ENCODE data around the gene UST.

UST gene, protein sequence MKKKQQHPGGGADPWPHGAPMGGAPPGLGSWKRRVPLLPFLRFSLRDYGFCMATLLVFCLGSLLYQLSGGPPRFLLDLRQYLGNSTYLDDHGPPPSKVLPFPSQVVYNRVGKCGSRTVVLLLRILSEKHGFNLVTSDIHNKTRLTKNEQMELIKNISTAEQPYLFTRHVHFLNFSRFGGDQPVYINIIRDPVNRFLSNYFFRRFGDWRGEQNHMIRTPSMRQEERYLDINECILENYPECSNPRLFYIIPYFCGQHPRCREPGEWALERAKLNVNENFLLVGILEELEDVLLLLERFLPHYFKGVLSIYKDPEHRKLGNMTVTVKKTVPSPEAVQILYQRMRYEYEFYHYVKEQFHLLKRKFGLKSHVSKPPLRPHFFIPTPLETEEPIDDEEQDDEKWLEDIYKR

DNA sequence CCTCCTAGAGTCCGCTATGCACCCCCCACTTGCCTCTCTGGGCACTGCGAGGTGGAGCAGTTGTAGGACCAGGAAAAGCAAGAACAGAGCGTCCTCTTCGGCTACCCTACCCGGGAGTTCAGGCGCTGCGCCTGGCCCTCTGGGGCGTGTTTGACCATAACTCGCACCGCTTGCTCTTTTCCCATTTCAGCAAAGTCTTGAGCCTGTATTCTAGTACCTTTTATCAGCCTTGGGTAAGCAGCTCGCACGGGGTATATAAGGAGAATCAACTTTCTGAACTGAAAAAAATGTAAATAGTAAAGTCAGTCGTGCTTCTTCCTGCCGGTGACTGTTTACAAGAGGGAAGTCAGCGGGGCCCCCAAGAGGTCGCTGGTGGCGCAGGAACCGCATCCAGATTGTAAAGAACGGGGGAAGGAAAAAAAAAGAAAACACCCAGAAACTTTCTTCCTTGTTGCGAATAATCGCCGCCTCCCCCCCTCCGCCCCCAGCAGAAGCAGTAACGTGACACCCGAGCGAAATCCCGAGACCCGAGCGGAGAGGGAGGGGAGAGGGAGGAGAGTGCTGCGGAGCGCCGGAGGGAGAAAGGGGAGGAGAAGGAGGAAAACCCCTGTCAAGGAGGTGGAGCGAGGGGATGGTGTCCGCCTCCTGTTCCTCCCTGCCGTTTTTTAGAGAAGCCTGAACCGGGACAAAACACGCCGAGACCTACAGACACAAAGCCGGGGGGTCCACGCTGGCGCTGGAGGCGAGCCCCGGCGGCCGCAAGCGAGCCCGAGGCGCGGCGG is at the start of gene UST:
Gene UST (plus strand): TSS at position 668 of the 782 bp plus-strand sequence. CDS start 401 bp downstream, outside the sequence.
- peak; percentile 39 for DNase-seq (ENCODE audit: low spot score)

DNA sequence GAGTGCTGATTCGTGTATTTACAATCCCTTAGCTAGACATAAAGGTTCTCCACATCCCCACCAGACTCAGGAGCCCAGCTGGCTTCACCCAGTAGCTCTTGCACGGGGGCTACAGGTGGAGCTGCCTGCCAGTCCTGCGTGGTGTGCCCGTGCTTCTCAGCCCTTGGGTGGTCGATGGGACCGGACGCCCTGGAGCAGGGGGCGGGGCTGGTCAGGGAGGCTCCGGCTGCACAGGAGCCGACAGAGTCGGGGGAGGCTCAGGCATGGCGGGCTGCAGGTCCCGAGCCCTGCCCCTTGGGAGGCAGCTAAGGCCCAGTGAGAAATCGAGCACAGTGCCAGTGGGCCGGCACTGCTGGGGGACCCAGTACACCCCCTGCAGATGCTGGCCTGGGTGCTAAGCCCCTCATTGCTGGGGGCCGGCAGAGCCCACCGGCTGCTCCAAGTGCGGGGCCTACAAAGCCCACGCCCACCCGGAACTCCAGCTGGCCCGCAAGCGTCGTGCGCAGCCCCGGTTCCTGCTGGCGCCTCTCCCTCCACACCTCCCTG is 48.9 kb upstream of the UST start:
- DNase-seq (ENCODE audit: low spot score), result no peak

DNA sequence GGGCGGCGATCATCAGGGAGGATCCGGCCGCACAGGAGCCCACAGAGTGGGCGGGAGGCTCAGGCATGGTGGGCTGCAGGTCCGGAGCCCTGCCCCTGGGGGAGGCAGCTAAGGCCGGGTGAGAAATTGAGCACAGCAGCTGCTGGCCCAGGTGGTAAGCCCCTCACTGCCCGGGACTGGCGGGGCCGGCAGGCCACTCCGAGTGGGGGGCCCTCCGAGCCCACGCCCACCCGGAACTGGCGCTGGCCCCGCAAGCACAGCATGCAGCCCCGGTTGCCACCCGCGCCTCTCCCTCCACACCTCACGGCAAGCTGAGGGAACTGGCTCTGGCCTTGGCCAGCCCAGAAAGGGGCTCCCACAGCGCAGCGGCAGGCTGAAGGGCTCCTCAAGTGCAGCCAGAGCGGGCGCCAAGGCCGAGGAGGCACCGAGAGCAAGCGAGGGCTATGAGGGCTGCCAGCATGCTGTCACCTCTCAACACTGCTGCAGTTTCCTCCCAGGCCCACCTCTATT is 48.1 kb upstream of the UST start:
- no peak for DNase-seq (ENCODE audit: low spot score)

DNA sequence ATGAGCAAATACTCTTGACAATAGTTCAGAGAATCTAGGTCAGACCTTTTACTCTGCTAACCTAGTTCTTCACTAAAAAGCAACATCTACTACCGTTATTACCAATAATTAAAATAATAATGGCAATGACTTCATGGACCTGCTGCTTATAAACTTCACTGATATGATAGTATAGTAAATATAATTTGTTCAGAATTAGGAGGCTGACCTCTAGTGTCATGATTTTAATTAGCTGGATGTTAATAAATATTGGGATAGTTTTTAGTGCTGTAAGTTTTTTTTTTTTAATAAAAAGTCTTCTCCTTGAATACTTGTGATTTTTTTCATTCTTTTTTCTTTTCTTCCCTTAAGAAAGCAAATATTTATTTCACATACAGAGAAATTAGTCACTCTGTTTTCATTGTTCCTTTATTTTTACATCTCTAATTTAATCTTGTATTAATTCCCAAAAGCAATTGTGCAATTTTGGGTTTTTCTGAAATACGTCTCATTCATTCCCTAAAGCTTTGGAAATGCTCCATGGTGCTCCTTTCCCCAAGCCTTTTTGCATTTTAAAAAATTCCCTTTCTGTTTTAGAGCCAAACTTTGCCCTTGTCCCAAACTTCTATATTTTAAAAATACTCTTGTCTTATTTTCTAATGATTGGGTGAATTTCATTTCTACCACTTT is 46.6 kb upstream of the UST start:
- no peak for DNase-seq (ENCODE audit: low spot score)

DNA sequence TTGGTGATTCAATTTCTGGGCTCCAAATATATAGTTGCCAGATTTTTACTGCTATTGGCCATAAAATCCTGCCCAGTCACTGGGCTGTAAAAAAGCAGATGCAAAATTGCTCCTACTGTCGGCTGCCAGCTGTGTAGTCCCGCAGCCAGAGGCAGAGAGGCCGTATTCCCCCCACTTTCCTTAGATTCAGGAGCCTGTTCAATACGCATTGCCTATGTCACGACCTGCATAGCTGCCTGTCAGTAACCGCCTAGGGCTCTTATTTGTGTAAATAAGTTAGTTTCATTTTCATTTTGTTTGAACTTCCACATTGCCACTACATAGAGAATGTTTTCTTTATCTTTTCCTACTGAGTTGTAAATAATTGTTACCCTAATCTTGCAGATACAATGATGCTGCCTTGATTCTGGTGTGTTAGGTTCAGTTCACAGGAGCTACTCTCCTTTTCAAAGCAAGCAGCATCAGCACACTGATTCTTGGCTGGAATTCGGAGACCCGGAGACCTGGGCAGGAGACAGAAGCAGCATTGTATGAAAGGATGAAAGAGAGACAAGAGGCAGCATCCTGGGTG is 46.0 kb upstream of the UST start:
- no peak for DNase-seq (ENCODE audit: low spot score)

DNA sequence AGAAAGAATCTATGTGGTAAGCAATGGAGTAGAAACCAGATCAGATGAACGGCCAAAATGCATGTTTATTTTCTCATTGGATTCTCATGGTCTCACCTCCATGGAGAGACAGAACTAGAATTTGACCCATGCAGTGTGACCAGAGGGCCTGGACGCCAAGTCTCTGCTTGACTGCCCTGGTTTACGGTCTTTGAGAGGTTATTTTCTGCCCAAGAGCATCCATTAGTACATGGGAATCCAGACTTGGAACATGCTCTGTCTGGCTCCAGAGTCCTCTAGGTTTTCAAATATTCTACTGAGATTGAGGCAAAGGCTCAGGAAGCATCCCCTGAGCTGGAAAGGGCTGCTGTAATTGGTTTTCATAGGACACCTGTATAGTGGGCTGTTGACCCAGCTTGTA is 45.5 kb upstream of the UST start:
- DNase-seq (ENCODE audit: low spot score), result no peak

DNA sequence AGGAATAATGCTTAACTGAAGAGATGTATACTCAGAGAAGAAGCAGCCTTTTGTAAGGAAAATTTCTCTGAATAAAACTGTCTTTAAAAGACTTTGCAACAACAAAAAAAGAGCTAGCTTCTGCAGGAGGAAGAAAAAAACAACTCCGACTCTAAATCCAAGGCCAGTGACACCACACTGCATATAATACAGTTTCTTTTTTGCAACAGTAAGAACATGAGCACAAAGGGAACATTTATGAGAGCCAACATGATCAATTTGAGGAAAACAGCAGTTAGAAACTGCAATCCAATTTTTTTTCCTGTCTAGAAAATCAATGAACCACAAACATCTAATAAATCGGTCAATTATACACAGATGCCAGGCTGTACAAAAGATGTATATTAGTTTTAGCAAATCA is 42.9 kb upstream of the UST start:
- no peak for DNase-seq (ENCODE audit: low spot score)

DNA sequence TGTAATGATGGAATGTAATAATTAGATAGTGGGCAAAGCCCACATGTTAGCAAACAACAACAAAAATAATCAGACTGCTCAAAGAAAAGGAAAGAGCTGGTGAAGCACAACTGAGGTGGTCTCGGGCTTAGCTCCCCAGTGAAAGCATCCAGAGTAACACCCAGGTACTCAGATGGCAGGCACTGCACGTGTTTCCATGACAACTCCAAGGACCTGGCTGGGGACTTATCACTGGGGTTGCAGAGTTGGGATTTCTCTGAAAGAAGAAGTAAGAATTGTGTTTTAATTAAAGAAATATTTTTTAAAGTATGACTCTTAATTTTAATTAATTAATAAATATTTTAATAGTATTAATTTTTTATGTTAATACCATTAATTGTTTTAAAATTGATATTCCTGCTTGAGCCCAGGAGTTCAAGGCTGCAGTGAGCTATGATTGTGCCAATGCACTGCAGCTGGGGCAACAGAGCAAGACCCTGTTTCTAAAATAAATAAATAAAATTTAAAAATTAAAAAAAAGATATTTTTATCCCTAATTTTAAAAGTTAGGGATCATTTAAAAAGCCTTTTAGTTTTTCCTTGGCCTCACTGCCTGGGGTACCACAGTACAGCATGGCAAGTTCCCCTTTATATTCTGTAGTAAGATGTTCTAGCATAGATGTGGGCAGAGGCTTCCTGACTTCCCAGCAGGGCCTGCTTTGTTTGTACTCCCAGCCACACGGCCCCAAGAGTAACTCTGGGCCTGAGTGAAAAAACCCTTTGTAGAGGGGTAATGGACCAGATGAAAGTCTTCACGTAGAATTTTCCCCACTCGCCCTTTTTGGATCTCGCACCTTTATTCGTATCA is 42.2 kb upstream of the UST start:
- no peak for DNase-seq (ENCODE audit: low spot score)

DNA sequence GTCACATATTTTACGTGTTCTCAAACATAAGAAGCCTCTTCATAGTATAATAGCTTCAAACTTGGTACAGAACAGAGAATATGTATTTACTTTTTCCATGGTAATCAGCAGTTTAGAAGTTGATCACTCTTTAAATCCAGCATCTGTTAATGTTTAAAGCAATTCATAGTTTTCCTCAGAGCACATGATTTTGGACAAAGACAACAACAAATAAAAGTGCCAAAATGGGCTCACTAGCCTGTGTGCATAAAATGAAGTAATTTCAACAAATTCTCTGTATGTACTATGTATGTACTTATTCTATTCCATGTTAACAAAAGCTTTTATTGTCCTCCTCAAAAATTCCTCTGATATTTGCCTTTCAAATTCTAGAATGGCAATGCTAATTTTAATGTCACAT is 38.1 kb upstream of the UST start:
- no peak for DNase-seq (ENCODE audit: low spot score)

DNA sequence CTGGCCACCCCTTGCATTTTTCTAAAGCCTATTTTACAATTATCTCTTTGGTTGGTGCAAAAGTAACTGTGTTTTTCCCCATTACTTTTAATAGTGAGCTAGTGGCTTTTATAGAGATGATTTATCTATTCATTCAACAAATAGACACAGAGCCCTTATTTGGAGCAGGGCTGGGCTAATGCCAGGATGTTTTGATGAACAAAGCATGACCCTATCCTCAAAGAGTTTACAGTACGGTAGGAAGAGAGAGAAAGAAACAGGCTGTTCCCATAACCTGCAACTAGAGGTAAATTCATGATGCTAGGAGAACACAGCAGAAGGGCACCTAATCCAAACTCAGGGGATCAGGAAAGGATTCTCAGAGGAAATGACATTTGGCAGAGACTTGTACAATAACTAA is 37.3 kb upstream of the UST start:
- DNase-seq (ENCODE audit: low spot score), result no peak

DNA sequence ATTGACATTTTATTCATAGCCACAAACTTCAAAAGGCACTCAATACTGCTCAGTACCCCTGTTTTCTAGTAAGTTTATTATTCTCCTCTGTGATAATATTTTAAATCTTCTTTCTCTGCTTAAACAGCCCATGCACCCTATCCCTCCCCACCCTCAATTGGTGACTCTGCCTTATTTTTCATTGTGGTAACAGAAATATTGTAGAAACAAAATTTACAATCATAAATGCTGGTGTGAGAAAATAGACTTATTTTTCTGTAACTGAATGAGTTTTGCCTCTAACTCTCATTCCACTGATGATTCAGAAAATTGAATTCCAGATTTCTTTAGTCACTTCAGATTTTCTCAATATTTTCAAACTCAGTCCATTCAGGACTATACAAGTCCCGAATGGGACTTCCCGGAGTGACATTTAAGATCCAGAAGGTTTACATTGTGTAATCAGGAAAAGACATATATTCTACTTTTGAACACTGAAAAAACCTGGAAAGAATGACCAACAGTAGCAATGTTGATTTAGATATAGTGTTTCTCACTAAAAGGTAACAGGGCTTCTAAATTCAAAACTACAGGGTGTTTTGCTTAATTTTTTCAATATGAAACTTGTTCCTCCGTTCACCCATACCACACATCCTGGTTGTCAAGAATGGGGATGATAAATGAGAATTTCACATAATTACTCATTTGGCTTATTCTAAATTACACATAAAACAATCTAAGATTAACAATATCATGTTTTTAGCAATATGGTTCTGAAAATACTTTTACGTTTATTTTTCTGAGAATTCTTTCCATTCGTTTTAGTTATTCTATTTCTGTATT is 34.8 kb upstream of the UST start:
- DNase-seq (ENCODE audit: low spot score), result no peak

DNA sequence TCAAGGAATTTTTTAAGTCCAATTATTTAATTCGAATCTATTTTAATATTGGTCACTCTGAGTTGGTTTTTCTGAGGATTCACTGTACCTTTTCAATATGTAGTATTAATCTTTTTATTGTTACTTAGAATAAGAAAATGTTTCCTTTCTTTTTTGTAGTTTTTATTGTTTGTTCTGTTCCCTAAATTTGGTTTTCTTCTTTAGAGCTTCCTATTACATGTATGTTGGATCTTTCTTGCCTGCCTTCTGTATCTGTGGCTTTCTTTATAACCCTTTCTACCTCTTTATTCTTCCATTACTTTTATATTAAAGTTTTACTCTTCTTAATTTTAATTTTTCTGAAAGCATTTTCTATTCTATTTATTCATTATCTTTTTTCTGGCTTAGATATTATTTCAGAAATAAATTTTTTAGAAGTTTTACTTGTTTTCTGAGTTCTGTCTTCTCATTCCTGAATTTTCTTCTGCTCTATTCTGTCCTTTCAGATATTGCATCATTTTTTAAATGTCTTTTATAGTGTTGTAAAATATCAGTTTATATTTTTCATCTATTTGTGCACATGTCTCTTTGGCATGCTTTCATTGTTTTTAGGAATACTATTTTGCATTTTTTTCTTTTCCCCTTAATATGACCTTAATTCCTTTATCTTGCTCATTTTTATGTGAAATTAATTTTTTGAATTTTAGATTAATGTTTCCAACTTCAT is 33.6 kb upstream of the UST start:
- no peak for DNase-seq (ENCODE audit: low spot score)

DNA sequence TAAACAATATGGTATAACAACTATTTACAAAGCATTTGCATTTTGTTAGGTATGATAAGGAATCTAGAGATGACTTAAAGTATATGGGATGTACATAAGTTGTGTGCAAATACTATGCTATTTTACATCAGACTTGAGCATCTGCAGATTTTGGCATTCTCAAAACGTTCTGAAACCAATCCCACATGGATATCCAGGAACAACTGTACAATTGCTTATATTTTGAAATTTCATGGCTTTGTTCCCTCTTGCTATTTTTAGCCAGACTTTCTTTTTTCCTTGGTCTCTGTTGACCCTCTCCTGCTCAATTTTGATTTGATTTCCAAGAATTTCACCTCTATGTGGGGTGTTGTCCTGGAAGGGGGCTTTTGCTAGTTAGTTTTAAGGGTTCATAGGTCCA is 32.9 kb upstream of the UST start:
- no peak for DNase-seq (ENCODE audit: low spot score)

DNA sequence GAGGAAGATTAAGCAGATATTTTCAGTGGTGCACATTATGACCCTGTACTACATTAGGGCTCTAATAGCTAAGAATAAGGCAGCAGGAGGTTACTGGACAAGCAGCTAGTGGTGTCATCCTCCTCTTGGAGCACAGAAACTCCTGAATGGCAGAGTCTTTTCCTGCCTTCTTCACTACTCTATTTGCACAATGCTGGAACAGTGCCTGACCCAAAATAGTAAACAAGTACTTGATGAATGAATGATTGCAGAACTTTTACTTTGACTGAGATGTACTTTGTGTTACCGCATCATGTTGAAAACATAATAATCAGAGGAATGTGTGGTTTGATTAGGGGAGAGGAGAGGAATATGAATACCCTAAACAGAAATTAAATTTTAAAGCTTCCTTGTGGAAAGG is 30.0 kb upstream of the UST start:
- DNase-seq (ENCODE audit: low spot score), result no peak

DNA sequence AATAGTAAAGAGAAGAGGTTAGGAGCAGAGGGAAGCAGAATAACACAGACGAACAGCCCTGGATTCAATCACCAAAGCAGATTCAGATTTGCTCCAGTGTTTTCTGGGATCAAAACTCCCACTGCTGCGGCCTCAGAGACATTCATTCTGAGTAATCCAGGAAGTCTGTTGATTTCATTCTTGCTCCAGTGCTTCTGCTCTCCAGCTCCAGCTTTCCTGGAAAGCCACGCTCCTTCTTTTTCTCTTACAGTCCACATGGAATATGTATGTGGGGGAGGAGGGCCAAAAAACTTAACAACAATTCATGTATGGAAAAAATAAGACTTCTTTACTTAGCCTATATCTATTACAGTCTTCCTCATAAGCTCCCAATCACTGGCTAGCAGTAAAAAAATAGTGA is 26.4 kb upstream of the UST start:
- DNase-seq (ENCODE audit: low spot score), result no peak

DNA sequence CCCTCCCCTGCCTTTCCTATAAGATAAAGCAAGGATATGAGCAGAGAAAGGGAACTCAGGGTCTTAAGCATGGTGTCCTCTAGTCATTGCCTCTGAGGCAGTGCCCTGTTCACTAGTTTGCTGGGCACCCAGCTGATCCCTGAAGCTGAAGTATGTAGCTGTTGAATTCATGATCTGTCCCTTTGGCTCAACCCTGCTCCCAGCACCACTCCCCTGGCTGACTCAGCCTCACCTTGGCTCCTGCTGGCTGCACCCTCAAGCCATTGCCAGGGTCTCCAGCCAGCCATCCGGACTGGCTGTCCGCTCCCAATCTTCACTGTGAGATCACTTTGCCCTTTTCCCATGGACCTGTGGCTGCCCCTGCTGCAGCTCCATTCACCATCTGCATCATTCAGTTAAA is 25.9 kb upstream of the UST start:
- no peak for DNase-seq (ENCODE audit: low spot score)

DNA sequence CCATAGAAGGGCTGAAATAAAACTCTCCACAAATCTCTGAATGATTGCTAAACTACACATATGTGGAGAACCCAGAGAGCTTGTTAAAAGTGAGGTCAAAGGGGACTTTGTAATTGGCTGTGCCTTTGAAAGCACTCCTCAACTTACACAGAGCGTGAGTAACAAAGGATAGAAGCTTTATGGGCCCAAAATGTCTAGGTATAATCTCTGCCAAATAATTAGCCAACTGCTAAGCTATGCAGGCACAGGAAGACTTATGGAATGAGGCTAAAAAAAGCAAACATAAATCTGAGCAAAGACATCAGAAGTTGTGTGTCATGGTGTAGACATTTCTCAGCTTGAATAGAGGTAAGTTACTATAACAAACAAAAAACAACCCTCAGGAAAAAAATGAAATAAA is 23.3 kb upstream of the UST start:
- no peak for DNase-seq (ENCODE audit: low spot score)

DNA sequence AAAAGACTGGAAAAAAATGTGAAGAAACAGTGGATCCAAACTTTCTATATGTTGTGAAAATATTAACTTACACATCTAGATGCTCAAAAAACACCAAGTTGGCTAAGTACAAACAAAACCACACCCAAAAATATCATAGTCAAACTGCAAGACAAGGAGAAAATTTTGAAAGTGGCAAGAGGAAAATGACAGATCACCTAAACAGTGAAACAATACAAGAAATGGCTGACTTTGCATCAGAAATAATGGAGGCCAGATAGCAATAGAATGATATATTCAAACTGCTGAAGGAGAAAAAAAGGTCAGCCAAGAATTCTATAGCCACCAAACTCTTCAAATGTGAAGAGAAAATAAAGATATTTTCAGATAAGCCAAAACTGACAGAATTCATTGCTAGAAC is 22.4 kb upstream of the UST start:
- DNase-seq (ENCODE audit: low spot score), result no peak

DNA sequence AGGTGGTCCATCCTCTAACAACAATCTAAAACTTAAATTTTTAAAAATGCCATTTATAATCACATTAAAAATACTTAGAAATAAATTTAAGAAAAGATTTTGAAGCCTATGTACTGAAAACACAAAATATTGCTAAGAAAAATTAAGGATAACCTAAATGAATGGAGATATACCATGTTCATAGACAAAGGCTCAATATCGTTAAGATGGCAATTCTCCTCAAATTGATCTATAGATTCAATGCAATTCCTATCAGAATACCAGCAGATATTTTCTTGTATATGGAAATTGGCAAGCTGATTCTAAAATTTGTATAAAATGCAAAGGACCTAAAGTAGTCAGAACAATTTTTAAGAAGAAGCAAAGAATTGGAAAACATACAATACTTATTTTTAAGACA is 19.7 kb upstream of the UST start:
- no peak for DNase-seq (ENCODE audit: low spot score)

DNA sequence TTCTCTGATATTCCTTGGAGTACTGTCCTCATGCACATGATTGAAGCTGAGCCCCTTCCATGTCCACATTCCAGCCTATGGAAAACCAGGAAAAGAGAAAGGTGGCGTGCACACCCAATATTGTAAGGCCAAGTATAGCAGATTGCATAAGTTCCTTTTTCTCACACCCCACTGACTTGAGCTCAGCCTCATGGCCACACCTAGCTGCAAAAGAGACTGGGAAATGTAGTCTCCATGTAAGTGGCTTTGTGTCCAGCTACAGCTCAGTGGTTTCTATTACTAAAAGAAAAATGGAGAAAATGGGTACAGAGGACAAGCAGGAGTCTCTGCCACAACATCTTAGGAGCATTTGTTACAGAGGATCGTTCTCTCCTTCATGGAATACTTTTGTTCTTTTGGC is 10.8 kb upstream of the UST start:
- no peak for DNase-seq (ENCODE audit: low spot score)

Measured in kidney capillary endothelial cell (primary cell).